Hematopoietic multipotent progenitor cell treated with erythropoietin and hydrocortisone succinate and interleukin-3 and kit ligand, for 17 days (in vitro differentiated cells): ENCODE results near the gene FCER1A.
"Not testable (repeated sequence)": the region's sequence is repeated elsewhere in the genome, so short reads cannot be mapped to it uniquely, and the experiment has no call there.

Experiments
- DNase-seq: peaks from one replicate; pipeline ENCODE4 v3.0.0-alpha.2; 2015; ENCODE audit warnings: low spot score

The FCER1A gene

DNA sequence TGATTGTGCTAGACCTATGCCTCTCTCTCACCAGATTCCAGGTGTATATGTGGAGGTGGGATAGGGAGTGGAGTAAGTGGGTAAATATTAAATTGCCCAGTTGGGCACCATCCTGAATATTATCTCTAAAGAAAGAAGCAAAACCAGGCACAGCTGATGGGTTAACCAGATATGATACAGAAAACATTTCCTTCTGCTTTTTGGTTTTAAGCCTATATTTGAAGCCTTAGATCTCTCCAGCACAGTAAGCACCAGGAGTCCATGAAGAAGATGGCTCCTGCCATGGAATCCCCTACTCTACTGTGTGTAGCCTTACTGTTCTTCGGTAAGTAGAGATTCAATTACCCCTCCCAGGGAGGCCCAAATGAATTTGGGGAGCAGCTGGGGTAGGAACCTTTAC lies at the start of gene FCER1A:
FCER1A (plus strand) TSS at position 242 of the 400 bp plus-strand sequence; CDS start at position 271, 29 bp downstream.
- DNase-seq = no peak

DNA sequence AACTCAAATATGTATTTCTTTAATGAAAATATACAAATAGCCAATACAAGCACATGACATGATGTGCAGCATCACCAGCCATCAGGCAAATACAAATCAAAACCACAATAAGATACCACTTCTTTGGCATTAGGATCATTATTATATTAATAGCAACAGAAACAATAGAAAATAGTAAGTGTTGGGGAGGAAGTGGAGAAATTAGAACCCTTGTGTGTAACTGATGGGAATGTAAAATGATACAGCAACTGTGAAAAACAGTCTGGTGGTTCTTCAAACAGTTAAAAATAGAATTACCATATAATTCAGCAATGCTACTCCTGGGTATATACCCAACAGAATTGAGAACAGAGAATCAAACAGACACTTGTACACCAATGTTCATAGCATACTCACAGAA lies 40.8 kb upstream of the FCER1A start:
- no peak for DNase-seq

DNA sequence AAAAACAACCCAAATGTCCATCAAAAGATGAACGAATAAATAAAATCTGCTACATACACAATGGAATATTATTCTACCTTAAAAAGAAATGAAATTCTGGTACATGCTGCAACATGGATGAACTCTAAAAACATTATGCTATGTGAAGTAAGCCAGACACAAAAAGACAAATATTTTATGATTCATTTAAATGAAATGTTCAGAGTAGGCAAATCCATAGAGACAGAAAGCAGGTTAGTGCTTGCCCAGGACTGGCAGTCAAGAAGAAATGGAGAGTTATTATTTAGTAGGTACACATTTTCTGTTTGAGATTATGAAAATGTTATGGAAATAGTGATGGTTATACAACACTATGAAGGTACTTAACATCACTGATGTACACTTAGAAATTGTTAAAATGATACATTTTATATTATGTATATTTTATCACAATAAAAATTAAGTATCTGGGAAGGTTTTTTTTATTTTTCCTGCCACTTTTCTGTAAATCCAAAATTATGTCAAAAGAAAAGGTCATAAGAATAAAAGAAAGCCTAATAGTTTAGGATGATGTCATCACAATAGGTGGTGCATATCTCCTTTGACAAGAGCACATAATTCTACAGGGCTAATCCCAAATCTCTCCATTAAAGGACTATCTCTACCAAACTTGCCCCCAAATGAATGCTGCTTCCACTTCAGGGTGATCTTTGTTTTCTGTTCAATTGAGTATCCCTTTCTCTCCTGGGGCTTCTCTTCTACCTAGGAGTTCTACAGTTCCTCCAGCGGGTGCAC lies 40.2 kb upstream of the FCER1A start:
- no peak for DNase-seq

DNA sequence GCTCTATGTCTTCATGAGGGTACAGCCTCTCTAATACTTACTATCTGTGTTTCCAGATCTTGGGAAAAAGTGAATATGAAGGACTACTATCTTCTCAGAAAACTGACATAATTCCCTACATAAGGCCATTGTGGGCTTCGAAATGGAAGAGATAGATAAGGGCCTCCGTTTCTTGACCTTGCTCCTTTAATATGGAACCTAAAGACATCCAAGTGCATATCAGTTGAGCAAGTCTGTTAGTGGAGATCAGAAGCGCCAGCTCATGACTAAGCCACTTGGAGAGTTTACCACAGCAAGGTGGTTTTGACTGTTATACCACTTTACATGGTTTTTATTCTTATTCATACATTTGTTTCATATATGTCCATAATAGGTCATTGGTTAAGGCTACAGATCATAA lies 35.3 kb upstream of the FCER1A start:
- no peak for DNase-seq

DNA sequence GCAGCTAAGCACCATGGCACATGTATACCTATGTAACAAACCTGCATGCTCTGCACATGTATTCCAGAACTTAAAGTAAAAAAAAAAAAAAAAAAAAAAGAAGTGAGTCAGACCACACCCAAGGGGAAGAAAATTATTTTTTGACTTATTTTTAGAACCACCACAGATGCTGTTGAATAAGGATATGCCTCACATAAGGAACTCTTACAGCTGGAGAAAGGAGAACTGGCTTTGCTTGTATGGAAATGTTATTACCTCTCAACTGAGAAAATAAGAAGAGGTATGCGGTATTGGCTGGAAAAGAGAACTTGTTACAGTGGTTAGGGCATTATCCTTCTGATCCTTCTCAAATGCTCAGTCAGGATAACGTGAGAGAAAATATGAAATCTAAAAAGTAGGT lies 27.5 kb upstream of the FCER1A start:
- DNase-seq = no peak

DNA sequence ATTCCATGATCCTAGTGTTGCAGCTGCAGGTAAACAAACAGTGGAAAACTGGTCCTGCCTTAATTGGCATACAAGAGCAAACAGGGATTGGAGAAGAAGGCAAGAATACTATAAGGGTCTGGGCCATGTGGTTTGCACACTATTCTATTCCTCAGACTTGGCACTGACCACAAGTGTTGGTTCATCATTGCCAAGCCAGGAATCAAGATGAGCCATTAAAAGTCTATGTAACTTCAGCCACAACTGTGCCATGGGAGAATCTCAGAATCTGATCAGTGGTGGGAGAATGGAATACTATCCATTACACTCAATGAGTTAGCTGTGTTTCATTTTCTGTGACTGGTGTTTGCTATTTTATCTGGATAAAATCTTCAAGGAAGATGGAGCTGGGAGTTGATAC lies 26.2 kb upstream of the FCER1A start:
- no peak for DNase-seq

DNA sequence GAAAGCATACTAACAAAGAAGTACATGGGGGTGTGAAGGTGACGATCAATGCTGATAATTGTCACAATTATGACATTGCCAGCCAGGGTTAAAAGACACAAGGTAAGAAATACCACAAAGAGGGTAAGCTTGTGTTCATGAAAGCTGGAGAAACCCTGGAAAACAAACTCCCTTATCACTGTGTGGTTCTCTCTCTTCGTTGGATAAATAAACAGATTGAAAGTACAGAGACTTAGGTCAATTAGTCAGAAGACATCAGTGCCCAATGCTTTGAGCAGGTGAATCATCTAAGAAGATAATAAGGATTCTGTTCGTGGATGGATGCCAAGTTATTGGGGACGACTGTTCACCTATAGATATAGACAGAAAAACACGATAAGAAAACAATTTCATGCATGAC lies 22.4 kb upstream of the FCER1A start:
- DNase-seq = no peak

DNA sequence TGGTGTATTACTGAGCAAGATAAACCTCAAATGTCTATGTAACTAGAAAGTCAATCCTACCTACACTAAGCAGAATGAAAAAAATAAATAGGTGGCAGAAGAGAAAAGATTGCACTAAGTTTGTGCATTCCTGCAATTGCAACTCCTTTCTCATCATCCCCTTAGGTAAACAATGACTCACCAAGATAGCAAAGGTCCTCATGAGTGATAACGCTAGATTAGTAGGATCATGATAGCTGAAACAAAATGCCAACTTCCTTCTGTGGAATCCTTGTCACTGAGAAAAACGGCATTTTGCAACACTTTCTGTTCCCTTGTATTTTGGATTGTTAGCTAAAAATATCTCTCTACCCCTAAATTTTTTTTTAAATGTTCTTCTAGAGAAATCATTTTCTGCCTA lies 20.0 kb upstream of the FCER1A start:
- DNase-seq = no peak

DNA sequence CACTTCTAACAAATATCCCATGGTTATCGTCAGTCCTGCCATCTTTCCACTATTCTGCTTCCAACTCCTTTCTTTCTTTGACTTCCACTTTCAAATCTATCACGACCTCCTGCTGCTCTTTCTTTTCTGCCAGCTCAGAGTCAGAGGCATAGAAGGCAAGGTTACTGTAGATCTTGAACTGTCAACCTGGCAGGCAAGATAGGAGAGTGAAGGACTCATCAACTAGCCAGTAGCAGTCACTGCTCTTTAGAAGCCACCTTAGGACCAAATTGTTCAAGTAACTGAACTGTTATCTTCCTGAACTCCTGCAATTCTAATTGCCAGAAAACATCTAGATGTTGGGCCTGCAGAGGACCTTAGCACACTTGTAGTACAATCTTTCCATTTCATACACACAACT lies 13.1 kb upstream of the FCER1A start:
- no peak for DNase-seq

DNA sequence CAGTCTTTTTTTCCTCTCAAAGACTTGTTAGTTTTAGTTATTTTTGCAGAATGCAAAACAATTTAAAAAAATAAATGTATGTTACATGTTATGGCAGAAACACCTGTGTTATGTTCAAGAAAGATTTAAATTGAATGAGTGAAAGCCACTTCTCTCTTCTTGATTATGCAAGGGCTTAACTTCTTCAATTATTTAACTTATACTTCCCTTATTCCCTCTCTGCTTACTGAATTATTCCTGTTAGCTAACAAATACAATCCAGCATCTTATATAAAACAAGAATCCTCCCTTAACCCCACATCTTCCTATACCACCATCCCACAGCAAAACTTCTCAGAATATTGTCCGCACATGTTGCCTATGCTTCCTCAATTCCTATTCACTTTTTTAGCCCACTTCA lies 10.7 kb upstream of the FCER1A start:
- DNase-seq = no peak

DNA sequence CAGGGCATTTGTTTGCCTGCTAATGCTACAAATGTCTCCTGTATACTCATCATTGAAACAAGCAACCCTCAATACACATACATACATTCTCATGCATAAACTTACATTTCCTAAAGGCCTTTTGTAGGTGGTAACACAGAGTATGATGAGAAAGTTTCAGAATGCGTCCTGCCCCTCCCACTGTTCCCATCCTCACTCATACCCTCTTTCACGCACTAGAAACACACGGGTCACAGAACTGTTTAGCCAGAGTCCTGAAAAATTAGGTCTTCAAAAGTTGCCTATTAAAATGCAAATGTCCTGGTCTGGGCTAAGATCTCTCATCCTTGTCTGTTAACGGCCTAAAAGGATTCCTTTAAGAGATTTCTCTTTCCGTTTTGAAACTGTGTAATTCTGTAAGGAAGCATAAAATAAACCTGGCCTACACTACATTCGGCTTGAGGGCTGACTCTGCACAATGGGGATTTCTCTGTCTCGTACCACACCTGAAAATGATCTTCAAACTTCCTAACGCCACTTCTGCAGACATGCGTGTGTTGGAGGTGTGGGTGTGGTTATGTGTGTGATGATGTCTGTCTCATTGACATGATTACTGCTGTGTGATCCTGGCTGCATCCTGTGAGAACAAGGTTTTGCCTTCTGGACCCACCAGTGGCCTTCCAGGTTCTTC lies 5.3 kb upstream of the FCER1A start:
- DNase-seq = no peak

DNA sequence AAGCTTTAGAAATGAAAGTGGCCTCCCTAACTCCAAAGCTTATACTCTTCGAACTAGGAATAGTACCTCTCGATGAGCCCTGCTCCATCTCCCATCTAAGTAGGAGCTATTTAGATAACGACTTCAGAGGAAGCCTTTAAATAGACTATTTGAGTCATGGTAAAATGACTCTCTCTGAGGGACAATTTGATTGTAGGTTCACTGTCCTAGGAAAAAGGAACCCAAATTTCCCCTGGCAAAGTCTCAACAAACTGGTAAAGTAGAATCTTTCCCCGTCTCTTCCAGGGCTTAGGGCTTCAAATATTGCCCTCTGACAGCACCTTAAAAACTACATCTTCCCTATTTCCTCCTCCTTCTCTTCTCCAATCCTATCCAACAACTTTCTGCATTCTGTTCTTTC lies 2.0 kb upstream of the FCER1A start:
- no peak for DNase-seq

DNA sequence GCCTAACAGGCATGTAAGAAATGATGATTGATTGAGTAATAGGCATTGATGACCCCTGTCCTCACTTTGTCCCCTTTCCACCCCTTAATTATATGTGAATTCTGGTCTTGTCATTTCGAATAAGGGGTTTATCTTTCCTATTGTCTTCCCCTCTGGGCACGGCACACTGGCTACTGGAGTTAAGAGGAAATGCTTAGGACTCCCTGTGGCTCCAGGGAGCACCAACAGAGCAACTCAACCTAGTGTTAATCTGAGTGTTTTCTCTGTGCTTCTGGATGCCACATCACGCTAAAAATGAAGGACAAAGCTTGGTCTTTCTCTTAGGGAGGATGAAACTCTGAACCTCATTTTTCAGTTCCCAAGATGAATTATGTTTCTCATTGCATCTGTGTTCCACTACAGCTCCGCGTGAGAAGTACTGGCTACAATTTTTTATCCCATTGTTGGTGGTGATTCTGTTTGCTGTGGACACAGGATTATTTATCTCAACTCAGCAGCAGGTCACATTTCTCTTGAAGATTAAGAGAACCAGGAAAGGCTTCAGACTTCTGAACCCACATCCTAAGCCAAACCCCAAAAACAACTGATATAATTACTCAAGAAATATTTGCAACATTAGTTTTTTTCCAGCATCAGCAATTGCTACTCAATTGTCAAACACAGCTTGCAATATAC lies 5.3 kb downstream of the FCER1A start:
- DNase-seq = no peak

DNA sequence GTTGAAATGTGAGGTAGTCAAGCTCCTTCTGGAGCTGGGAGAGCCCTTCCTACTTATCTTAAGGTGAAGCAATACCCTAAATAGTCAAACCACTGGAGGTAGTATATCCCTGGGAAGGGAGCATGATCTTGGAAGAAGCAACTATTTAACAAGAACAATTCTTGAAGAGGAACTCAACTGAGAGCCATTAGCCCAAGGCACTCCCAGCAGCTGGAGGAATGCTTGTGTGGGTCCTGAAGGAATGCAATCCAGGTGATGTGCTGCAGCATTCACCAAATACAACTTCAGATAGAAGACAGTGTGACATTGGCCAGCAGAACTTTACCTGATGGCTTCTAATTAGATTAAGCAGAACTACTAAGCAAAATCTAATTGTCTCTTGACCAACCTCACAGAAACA lies 9.5 kb downstream of the FCER1A start:
- DNase-seq = no peak

DNA sequence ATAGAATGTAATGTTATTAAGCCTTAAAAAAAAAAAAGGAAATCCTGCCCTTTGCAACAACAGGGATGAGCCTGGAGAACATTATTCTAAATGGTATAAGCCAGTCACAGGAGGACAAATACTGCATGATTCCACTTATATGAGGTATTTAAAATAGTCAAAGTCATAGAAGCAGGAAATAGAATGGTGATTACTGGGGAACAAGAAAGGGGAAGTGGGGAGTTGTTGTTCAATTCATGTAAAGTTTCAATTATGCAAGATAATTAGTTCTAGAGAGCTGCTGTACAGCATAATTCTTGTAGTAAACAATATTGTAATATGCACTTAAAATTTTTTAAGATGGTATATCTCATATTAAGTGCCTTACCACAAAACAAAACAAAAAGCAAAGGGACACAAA lies 13.2 kb downstream of the FCER1A start:
- DNase-seq = no peak

DNA sequence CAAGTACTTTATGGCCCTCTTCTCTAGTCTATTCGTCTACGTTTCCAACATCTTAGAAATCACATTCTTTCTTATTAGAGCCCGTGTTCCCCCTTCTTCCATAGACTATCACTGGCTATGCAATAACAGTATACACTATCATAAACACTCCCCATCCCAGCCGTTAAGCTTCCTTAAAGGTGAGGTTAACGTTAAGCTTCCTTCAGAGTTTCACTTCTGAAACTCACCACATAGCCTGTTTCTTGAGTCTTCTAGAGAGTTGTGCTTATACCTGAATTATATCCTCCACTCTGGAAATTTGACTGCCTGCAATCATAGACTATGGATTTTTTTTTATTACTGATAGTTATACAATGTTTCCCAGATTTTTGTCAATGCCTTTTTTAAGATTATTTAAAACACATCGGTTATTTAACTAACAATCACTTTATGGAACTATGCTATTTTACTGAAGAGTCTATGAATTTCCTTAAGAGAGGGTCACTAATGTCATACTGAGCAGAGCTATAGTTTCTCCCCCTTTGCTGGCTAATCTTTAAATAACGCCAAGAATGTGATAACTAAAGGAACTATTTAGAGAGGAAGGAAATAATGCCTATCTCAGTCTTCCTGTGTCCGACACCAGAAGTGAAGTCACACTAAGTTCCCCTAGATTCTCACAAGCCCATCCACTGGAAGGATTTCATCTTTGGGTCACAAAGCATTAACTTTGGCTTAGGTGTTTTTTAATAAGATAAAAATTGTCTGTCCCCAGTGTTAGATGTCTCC lies 16.8 kb downstream of the FCER1A start:
- DNase-seq = no peak

DNA sequence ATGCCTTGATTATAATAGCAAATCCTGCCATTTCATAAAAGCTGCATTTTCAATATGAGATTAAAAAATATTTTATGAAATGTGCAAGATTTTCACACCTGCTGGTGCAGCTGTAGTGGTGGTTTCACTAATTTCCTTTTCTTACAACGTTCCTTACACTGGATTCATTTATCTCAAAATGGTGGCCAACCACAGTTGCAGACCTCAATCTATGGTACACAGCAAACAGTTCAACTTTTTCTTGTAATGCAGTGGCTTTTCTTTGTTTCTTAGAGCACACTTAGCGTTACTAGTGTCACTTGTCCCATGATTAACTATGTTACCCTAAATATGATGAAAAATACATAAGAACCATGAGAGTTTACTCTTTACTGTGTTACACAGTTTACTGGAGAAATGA lies 32.7 kb downstream of the FCER1A start:
- no peak for DNase-seq

DNA sequence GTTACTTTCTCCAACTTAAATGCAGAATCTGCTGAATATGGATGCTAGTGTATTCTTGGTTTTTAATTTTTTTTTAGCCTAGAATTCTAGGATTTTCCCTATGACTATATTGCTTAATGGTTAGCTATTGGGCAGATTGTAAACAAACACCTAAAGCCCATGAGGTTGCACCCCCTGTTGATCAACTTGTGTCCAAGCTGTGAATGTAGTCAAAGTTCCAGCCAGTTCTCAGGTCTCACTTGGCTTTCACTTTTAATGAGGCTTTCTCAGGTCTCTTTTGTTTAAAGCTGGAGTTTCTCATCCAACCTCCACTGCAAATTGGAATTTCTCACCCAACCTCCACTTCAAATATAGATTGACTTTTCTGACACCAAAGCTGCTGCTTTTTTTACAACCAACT lies 35.9 kb downstream of the FCER1A start:
- no peak for DNase-seq

DNA sequence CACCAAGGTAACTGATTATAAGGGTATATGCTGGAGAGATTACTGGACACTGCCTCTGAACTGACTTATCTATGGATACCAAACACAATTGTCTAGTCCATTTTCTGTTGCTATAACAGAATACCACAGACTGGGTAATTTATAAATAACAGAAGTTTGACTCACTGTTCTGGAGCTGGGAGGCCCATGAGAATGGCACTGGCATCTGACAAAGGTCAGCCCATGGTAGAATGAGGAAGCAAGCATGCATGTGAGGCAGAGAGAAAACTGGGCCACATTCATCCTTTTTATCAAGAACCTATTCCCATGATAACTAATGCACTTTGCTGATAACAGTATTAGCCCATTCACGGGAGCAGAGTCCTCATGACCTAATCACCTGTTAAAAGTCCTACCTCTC lies 37.4 kb downstream of the FCER1A start:
- no peak for DNase-seq

DNA sequence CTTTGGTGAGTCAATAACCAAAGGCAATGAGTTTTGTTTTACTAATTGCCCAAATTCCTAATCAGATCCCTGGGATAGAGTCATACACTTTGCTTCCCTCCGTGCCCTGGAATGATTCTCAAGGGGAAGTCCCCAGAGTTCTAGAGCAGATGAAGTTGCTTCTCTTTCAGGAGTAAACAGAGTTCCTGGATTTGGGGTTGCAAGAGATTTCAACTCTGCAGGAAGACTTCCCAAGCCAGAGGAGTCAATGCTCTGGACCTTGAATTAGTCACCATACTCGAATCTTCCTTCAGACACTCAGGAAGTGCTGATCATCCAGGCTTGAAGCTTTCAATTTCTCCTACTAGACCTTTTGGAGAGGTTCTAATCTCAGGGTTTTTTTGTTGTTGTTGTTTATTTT lies 39.6 kb downstream of the FCER1A start:
- no peak for DNase-seq

DNA sequence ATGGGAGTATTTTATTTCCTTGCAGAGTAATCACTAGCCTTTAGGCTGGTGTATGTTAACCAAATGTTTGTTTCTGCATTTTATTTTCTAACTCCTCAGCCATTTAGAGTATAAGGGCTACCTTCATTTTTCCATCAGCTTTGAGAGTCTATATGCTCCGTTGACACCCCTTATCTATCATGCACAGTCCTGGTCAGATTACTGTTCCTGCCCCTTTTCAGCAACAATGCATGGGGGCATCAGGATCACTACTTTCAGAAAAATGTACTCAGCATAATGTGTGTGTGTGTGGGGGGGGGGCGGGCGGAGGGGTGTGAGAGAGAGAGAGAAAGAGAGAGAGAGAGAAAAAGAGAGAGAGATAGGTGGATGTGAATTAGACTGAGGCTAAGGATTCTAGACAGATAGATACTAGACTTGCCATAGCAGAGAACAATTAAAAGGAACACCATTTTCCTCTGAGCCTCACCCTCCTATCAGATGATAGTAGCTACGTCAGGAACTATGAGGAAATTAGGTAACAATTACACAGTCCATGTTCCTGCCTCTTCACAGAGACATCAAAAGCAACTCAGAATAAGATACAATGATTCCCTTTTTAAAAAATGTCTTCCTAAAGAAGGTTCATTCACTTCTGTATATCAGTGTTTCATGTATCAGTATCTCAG lies 40.8 kb downstream of the FCER1A start:
- no peak for DNase-seq

DNA sequence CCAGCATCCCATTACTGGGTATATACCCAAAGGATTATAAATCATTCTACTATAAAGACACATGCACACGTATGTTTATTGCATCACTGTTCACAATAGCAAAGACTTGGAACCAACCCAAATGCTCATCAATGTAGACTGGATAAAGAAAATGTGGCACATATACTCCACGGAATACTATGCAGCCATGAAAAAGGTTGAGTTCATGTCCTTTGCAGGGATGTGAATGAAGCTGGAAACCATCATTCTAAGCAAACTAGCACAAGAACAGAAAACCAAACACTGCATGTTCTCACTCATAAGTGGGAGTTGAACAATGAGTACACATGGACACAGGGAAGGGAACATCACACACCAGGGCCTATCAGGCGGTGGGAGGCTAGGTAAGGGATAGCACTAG lies 47.2 kb downstream of the FCER1A start:
- not testable (repeated sequence) for DNase-seq
